Inflammatory macrophage treated with lipopolysaccharide for 4 hours (primary cell): Measurements from ENCODE around the gene PLA2G4A.

ENCODE experiments used
- DNase-seq: peaks from one replicate; pipeline ENCODE4 v3.0.0-alpha.2; 2020

The PLA2G4A gene

DNA sequence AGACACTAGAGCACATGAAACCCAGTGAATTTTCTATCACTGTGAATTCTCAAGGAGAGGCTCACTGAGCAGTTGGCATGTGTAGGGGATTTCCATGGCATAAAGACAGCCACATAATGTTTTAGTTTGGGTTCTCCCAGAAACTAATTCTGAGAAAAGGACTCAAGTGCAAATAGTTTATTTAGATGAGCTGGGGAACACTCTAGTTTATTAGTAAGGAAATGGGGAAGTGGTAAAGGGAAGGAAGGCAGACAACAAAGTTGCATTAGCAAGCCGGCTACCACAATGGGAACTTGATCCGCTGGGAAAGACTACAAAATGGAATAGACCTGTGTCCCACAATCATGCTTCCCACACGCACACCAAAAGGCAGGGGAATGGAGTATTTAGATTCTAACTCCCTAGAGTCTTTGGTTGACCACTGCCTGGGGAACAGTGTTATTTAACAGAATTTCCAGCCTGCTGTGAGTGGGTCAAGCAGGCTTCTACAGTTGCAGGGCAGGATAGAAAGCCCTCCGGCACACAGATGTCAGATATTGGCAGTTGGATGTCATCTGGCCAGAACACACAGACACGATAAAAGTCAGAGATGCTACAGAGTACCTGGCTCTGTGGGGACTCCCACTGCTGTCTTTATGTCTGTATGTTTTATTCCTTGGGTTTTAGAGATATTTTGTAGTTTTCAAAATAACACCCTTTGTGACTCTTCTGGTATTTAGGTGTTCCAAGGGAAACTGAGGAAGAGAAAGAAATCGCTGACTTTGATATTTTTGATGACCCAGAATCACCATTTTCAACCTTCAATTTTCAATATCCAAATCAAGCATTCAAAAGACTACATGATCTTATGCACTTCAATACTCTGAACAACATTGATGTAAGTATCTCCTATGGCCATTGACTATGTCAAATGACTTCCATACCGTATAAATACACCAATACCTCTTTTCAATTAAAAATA, 150.1 kb downstream of the PLA2G4A start:
- peak; percentile 90 for DNase-seq

DNA sequence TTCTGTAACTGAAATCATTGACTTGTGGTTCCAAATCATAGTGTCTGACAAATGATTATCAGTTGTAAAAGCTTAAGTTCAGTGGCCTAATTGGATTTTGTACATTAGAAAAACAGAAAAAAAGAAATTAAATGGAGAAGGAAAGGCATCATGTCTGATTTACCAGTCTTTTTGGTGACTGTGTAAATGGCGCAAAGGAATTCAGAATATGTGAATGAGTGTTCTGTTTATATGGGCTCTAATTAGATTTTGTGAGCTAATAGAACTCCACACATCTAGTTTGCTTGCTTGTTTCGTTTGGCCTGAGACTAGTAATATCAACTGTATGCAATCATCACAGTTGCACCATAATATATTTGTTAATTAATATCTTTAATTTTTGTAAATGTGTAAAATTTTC, 151.7 kb downstream of the PLA2G4A start:
- DNase-seq: no peak

DNA sequence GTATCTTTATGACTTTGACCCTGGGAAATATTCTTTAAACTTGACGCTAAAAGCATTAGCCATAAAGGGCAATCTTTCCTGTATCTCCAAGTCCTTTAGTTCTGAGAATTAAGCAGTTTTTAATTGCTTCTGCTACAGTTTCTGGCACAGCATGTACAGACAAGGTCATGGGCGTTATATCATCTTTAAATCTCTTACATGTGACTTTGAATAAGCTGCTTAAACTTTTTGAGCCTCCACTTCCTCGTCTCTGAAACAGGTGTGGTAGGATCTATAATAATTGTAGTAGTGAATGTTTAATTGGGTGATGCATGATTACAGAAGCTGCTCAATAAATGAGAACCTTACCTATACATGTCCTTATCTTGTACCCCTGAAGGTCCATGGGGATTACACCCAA, 153.4 kb downstream of the PLA2G4A start:
- DNase-seq: no peak

DNA sequence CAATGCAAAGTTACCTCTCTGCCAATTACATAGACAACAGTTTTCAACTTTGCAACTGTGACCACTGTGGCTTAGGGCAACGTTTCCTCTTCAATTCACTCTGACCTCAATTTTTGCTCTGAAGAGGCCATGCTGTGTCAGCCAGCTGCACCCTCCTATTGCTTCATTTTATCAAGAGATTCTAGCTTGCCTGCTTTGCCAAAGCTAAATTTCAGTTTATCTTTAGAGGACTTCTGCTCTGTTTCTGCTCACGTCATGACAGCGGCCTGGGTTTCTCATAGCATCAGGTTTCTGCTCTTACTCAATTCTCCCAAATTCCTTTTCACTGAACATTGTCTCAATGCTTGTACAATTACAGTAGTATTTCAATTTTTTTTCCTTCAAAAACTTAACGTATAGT, 154.6 kb downstream of the PLA2G4A start:
- peak; percentile 78 for DNase-seq

DNA sequence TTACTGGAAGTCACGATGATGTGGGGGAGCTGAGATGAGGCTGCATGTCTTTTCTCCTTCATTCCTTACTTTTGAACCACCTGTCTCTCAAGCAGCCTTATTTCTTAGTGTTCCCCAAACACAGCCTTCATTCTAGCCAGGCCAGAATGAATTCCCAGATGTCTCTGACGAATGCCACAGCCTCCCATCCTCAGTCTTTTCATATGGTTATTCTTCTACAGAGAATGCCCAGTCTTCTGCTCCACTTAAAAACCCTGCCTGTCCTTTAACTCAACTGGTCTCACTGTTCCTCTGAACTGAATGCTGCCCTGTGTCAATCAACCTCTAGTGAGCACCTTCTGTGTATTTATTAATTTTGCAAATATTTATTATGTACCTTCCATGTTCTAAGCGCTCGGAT, 156.2 kb downstream of the PLA2G4A start:
- DNase-seq: no peak

DNA sequence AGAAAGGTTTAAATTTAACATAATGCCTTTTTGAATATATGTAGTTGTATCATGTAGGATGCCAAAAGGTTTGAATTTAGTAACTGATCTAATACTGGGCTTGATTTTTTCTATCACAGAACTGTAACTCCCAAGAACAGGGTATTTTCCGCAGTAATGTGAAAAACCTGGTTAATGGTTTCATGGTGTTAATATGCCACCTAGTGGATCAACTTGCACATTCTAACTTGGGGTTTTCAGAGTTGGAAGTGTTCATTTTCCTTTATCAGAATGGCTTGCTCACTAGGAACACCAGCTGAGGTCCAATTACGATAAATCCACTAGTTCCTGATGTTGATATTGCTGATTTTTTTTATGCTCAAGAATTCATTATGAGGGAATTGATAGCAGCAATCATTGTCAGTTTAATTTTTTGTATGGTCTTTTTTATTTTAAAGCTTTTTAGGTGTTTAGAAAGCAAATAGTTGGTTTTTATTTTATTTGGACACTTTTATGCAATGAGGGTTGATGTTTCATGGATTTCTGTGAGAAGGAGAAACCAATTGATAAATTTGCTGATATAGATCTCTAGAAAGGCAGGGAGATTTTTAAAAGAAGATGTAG, 157.2 kb downstream of the PLA2G4A start:
- DNase-seq: peak; percentile 70

DNA sequence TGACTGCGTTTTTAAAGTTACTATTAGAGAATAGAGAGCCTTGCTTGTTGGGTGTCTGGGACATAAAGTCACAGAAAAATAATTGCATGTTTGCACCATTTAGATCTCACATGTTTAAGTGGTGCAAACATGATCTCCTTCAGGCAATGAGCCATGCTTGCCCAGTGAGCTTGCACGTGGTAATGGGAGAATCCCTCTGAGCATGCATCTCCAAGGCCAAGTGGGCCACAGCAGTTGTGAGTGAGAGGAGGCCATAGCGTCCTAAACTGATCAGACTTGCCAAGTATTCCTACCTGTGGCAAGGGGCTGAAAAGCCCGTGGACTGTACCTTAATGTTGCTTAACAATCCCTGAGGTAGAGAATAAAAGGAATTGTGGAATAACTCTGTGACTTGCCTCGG, 158.3 kb downstream of the PLA2G4A start:
- DNase-seq: no peak

DNA sequence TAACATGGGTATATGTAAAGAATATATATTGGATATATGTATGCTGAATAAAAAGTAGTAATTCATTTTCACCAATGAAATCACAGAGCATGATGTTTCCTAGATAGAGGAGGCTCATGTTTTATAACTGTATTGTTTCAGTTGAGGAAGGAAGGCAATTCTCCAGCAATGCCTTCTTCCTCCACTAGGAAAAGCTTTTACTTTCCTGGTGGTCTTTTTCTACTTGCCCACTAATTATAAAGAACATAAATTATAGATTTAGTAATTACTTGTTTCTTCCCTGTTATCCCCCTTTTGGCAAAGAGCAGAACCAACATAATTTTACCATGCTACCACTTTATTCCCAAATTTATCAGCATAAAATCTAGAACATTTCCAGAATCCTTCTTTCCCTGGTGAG, 159.0 kb downstream of the PLA2G4A start:
- no peak for DNase-seq

DNA sequence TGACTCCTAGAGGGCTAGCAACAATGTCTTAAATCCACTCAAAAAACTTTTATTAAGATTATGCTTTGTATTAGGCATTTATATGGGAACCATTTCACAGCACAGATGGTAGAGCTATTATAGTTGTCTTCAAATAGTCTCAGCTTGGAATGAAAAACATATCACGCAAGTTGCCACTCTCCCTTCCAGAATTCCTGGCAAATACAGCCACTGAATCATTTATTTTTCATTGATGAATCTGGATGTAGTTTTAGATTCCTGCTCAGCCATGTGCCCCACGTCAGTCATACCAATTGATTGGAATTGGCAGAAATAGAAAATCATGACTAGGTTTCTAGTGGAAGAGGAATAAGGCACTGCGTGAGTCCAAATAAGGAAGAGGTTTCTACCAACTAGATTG, 165.2 kb downstream of the PLA2G4A start:
- DNase-seq: no peak

DNA sequence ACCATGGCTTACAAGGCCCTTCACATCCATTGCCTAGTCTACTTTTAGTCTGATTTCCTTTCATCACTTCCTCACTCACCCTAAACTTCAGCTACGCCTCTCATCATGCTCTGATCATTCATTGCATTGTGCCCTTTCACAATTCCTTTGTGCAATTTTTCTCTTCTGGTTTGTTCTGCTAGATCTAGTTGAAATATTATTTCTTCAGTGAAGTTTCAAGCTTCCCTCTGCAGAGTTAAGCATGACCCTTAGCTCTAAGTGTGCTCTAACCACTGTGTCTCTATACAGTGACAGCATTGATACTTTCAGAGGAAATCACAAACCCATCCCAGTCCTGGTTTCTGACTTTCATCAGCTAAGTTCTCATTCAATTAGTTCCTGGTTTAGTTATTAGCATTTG, 166.1 kb downstream of the PLA2G4A start:
- DNase-seq: peak; percentile 90

DNA sequence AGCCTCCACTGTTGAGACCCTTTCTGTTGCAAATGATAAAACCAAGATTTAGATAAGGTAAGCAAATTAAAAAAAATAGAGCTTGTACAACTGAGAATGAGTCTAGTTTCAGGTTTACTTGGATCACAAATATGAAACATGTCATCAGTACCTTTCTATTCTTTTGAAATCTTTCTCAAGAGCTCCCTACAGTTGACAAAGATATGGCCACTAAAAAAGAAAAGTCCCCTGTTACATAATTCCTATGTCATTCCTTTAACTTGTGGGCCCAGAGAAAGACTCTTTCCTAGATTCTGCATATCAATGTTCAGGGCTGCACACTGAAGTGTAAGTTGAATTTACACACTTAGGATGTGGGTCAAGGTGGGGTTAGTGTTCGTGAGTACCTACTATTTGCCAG, 168.1 kb downstream of the PLA2G4A start:
- peak; percentile 65 for DNase-seq

DNA sequence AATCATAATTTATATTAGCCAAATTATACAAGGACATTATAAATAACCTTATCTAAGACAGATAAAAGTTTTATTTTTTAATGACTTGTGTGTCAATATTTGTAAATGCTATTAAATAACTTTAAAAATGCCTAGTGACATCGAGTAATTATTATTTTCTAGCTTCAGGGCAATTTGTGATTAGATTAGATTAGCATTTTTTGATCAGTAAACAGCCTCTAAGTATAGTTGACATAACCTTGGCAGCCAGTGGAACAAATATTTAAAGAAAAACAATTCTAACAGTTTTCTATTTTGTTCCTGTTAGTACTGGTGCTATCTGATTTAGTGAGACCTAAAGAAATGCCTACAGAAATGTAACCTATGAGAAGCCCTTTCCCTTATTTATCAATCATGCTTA, 169.1 kb downstream of the PLA2G4A start:
- DNase-seq: no peak

DNA sequence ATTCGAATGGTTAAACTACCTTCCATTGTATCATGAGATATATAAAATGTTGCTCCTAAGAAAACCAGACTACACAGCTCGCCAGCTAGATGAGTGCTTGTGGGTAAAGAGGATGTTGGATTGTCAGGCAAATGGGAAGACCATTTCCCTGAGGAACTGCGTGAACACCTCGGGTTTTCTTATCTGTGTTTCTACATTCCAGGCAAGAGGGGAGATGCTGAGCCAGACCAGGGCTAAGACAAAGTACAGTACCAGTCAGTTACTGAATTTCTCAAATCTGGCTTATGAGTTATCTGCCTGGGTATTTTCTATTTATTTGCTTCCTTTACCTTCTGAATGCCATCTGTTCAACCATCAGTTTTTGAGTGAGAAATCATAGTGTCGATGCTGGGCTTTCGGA, 170.8 kb downstream of the PLA2G4A start:
- no peak for DNase-seq

DNA sequence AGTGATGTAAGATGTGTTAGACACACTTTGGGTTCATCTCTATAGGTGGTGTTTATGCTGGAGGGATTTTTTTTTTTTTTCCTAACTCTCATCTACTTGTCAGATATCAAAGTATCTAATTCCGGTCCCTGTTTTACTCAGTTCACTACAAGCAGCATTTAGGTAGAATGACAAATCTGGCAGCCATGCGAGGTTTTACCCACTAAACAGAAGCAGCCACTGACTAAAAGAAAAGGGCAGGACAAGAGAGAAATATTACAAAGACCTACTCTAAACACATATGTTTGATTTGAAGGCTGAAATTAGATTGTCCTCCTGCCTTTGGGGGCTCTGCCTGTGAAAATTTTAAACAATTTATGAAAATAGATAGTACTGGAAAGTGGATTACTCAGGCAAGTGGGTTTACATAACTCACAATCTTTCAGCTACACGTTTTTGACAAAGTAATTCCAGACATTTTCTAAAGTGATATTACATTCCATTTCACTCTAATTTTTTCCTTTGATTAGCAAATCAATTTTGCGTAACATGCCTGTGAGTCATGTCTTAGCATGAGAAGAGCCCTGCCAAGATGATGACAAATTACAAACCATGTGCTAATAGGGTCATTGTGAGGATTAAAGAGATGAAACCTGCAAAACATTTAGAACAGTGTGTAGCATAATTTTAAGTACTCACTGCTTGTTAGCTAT, 172.6 kb downstream of the PLA2G4A start:
- peak; percentile 94 for DNase-seq

DNA sequence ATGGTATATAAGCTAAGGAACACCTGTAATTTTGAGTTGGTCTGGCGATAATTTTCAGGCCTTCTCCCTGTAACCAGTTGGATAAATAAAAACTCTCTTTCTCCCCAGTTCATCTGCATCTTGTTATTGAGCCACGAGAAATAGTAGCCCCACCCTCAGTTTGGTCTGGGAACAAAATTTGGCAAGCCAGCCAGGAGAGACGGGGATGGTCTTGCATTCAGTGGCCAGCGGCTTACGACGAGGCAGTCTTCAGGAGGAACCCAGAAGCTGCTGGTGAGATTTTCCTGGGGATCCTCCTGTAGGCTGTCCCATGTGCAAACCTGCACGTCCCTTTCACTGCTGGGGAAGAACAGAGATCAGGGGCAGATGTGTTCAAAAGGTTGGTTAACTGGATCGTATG, 174.6 kb downstream of the PLA2G4A start:
- no peak for DNase-seq

DNA sequence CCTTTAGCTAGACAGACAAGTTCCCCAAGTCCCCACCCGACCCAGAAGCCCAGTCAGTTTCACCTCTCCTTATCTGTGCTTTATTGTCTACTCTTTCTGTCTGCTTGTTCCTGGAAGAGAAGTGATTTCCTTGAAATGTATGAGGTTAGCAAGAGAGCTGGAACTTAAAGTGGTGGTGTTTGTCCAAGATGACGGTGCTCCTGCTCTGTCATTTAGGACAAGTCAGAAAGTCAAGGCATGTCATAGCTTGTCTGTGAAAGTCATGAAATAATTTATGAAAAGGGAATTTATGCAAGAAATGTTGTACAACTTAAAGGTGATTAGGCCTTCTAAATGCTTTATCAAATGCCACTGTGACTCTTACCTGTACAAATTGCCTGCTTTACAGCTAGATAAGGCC, 178.1 kb downstream of the PLA2G4A start:
- DNase-seq: no peak

DNA sequence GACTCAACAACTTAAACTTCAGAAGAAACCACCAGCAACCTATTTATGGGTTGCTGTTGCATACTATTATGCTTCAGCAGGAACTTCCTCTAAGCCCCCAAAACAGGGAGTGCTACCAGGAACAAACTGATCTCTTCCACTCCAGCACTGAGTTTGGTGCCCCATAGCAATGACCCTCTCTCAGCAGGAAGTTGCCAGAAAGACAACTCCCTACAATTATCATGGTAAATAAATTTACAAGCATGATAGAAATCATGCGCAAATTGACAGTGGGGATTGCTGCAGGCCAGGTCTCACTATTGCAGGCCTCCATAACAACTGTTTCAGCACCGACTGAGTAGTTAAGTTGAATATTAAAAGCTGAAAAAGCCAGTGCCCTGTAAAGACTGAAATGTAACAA, 180.6 kb downstream of the PLA2G4A start:
- no peak for DNase-seq

DNA sequence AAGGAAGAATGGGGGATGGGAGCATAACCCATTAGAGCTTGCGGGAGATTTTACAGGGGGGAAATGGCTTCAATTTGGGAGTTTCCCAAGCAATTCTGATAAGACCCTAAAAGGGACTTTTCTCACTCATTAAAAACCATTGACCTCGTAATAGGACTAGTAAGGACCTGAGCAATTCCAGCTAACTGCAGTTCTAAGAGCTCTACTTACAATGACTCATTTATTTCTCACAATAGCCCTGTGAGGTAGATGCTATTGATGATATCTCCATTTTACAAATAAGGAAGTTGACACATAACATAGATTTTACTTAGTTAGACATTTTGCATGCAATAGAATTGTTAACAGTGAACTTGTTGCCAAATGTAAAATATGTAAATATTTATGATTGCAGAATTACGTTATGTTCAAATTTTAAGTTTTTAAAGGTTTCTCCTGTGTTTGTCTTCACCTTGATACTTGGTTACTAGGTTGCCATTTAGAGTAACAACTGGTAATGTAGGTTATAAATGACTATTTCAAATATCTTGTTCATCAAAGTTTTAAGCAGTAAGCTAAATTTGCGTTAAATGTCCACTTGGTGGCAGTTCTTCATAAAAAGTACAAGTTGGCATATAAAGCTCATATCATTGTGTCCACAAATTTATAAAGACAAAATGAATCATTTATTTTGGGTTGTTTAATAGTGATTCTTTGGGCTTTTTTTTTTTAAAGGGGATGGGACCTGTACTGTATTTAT, 182.0 kb downstream of the PLA2G4A start:
- no peak for DNase-seq

DNA sequence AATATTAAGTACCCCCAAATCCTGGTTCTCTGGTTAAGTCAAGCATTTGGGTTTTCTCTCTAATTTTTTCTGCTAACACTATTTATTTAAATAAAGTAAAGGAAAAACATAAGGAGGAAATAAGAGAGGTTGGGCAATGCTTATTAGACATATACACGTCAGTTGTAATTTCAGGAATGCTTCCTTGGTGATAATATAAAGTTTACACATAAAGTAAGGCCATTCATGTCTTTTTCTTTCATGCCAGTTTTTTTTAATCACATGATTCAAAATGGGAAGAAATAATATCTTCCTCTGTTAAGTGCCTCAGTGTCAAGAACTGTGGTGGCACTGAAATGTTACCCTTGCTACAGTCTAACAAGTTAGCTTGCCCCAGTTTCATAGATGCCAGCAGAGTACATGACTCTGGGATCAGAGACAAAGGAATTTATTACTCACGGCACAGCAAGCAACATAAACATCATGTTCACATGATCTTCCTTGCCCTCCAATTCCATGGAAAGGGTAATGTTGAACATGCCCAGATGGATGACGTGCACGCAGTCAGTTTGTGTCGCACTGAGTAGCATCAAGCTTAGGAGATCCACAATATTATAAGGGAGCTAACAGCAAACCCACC, 184.9 kb downstream of the PLA2G4A start:
- DNase-seq: no peak

DNA sequence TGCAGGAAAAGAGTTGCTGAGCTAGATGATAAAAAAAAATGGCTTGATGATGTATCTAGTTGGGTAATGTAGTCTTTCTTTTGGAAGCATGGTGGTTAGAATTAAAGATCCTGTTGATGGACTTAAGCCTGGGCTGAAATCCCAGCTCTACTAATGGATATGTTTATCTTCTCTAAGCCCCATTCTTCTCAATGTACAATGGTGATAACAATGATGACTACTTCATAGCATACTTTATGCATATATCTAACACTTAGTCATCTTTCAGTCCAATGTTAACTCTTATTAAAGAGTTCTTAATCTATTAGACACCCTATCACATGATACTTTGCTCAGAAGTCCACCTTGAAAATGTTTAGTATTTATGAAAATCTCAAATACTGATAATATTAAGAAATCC, 189.5 kb downstream of the PLA2G4A start:
- no peak for DNase-seq

DNA sequence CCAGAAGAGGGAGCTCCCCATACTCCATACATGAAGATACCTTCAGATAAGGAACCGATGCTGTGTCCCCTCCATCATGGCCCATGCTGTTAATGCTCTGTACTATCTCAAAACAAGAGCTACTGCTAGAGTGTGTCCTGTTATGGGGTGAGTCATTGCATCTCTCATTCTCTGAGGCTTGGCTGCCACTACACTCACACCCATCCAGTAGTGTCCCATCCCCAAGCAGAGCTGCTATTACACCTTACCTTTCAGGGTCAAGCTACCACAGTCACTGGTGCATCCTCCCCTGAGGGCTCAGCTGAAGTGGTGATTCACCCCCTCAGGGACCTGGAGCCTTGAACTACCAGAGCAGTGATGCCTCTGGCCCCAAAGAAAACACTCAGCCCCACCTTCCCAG, 198.5 kb downstream of the PLA2G4A start:
- no peak for DNase-seq

DNA sequence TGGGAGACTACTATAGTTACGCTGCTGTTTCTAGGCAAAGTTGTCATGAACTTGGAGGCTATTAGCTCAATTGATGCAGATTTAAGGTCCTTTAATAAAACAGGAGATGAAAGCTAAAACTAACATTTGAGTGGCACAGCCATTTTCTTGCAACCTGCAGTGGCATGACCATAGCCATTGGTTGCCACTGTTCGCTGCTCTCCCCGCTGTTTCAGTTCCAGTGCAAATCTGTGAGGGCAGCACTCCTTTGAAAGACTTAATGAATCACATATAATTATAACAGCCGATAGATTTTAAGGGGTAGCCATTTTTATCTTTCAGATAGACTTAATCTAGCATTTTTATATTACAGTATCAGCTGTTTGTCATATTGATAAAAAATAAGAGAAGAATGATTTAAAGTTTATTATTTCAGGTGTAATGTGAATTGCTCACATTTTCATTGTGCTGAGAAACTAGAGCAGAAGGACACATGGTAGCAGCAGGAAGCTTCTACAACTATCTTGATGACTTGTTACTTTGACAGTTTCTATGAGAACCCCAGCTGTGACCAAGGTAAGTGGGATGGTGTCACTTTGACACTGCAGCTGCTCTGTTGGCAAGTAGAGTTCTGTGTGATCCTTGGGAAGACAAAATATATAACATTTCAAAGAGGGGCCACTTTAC, 203.7 kb downstream of the PLA2G4A start:
- DNase-seq: no peak
